NT2/D1 (cell line): ENCODE results near the gene ANKRD27.

Source experiments
- SUZ12 ChIP-seq: IDR thresholded peaks from 2 replicates; pipeline ENCODE4 v1.6.1; 2011; ENCODE audit not compliant: insufficient read length, insufficient read depth; ENCODE audit errors: extremely low read depth
- YY1 ChIP-seq: IDR thresholded peaks from 2 replicates; pipeline ENCODE4 v1.6.1; 2011; ENCODE audit not compliant: insufficient read length, insufficient read depth
- ZNF274 ChIP-seq: IDR thresholded peaks from 2 replicates; pipeline ENCODE4 v1.6.1; 2011; ENCODE audit warnings: mild to moderate bottlenecking, low read depth, low read length

DNA sequence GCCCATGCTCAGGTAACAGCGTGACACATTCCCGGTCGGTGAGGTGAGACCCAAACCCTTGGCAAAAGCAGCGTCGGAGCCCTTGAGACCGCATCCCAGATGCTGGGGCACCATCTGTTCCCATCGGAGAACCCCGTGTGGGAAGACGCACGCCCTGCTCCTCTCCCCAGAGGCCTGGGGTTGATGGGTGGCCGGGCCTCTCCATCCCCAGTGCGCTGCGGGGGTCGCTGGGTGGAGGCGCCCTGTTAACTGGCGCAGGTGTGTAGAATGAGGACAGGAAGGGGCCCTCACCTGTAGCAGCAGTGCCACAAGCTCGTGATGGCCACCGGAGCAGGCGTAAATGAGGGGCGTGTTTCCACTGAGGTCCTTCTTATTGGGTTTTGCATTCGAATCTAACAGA, 69.4 kb downstream of the ANKRD27 start:
- TF ChIP-seq YY1 (no peak), ZNF274 (no peak), SUZ12 (no peak)
